Mammary epithelial cell (primary cell): ENCODE results near the gene PTGER4.
"Not testable (repeated sequence)": the region's sequence is repeated elsewhere in the genome, so short reads cannot be mapped to it uniquely, and the experiment has no call there.

Source experiments
- EZH2 ChIP-seq: IDR thresholded peaks from 2 replicates; pipeline ENCODE4 v1.6.1; 2012; ENCODE audit warnings: low read length, inconsistent platforms, borderline replicate concordance
- TF ChIP-seq, protein P1 (sequence below), 2 donors: IDR thresholded peaks in 1 of 2; conservative IDR thresholded peaks in 1 of 2; 2 replicates each; pipeline ENCODE4 v1.5.1; 2011 to 2012; ENCODE audit warnings: inconsistent platforms in 2 of 2, low read length in 2 of 2, mild to moderate bottlenecking in 2 of 2, control low read depth in 1 of 2, low read depth in 1 of 2; ENCODE audit not compliant: insufficient read depth in 1 of 2; ENCODE audit errors: extremely low read depth in 1 of 2

DNA sequence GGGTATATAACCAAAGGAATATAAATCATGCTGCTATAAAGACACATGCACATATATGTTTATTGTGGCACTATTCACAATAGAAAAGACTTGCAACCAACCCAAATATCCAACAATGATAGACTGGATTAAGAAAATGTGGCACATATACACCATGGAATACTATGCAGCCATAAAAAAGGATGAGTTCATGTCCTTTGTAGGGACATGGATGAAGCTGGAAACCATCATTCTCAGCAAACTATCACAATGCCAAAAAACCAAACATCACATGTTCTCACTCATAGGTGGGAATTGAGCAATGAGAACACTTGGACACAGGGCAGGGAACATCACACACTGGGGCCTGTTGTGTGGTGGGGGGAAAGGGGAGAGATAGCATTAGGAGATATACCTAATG, 30.9 kb downstream of the PTGER4 start:
- TF ChIP-seq, protein P1, sequence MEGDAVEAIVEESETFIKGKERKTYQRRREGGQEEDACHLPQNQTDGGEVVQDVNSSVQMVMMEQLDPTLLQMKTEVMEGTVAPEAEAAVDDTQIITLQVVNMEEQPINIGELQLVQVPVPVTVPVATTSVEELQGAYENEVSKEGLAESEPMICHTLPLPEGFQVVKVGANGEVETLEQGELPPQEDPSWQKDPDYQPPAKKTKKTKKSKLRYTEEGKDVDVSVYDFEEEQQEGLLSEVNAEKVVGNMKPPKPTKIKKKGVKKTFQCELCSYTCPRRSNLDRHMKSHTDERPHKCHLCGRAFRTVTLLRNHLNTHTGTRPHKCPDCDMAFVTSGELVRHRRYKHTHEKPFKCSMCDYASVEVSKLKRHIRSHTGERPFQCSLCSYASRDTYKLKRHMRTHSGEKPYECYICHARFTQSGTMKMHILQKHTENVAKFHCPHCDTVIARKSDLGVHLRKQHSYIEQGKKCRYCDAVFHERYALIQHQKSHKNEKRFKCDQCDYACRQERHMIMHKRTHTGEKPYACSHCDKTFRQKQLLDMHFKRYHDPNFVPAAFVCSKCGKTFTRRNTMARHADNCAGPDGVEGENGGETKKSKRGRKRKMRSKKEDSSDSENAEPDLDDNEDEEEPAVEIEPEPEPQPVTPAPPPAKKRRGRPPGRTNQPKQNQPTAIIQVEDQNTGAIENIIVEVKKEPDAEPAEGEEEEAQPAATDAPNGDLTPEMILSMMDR (conservative IDR thresholded peaks at IDR 0.05 in 1 of 2, IDR thresholded peaks at IDR 0.05 in 1 of 2; ENCODE audit: extremely low read depth in 1 of 2, insufficient read depth in 1 of 2, low read depth in 1 of 2, low read length in 2 of 2): not testable (repeated sequence)
- TF ChIP-seq EZH2: not testable (repeated sequence)
